Suprapubic skin (tissue), 3 donors: ENCODE data around the gene TMEM178B.

Source experiments
- EP300 ChIP-seq: sonication (generic); formaldehyde crosslinking; IDR thresholded peaks from one replicate; pipeline ENCODE4 v1.6.1; 2017; ENCODE audit warnings: antibody characterized with exemption
- POLR2A ChIP-seq, 2 donors: fragments of 450-650 bp; IDR thresholded peaks; one replicate each; pipeline ENCODE4 v1.6.1; 2017; ENCODE audit warnings: antibody characterized with exemption in 2 of 2, mild to moderate bottlenecking in 2 of 2, moderate library complexity in 2 of 2
- TF ChIP-seq, protein P1 (sequence below), 2 donors: fragments of 200-600 bp in 1 of 2; fragments of 450-650 bp in 1 of 2; sonication (generic) in 1 of 2; IDR thresholded peaks; one replicate each; pipeline ENCODE4 v1.5.1; 2016 to 2019; ENCODE audit warnings: antibody characterized with exemption in 2 of 2, mild to moderate bottlenecking in 1 of 2, moderate library complexity in 1 of 2

DNA sequence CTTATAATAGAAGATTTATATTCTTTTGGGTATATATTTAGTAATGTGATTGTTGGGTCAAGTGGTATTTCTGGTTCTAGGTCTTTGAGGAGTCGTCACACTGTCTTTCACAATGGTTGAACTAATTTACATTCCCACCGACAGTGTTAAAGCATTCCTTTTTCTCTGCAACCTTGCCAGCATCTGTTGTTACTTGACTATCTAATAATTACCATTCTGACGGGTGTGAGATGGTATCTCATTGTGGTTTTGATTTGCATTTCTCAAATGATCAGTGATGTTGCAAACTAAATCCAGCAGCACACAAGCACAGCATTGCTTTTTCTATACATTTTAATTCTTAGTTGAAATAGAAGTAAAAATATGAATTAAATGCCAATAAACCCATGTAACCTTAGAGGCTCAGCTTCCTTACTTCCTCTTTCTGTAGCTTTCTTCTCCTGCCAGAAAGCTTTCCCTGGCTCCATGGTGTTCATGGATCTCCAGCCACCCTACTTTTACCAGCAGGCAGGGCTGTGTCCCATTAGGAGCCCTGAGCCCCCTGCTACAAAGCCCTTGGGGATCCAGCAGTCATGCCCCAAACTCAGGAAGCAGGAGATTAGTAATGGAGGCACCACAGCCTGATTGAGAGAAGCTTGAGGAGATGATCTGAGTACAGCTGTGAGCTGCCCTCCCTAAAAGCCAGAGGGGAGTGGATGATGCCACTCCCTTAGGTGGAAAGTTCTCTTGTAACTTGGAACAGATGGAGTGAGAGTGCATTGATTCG lies 158.6 kb downstream of the TMEM178B start:
- TF ChIP-seq, protein P1, sequence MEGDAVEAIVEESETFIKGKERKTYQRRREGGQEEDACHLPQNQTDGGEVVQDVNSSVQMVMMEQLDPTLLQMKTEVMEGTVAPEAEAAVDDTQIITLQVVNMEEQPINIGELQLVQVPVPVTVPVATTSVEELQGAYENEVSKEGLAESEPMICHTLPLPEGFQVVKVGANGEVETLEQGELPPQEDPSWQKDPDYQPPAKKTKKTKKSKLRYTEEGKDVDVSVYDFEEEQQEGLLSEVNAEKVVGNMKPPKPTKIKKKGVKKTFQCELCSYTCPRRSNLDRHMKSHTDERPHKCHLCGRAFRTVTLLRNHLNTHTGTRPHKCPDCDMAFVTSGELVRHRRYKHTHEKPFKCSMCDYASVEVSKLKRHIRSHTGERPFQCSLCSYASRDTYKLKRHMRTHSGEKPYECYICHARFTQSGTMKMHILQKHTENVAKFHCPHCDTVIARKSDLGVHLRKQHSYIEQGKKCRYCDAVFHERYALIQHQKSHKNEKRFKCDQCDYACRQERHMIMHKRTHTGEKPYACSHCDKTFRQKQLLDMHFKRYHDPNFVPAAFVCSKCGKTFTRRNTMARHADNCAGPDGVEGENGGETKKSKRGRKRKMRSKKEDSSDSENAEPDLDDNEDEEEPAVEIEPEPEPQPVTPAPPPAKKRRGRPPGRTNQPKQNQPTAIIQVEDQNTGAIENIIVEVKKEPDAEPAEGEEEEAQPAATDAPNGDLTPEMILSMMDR (IDR thresholded peaks at IDR 0.05) = no peak
- no peak for TF ChIP-seq POLR2A (IDR thresholded peaks at IDR 0.05)
- TF ChIP-seq EP300 = no peak
